Spleen (tissue), 7 donors: Measurements from ENCODE around the gene DCBLD1.

Source experiments
- POLR2A ChIP-seq, 3 donors: fragments of 450-650 bp; IDR thresholded peaks; one replicate each; pipeline ENCODE4 v1.5.1; 2017; ENCODE audit warnings: antibody characterized with exemption in 3 of 3, mild to moderate bottlenecking in 1 of 3
- POLR2AphosphoS5 ChIP-seq, 3 donors: sonication (generic); formaldehyde crosslinking; IDR thresholded peaks; one replicate each; pipeline ENCODE4 v1.5.1; 2017; ENCODE audit warnings: antibody characterized with exemption in 3 of 3
- TF ChIP-seq, protein P1 (sequence below), 11 experiments: fragments of 200-600 bp in 7 of 11; fragments of 450-650 bp in 4 of 11; sonication (generic) in 4 of 11; IDR thresholded peaks in 8 of 11; conservative IDR thresholded peaks in 3 of 11; 1 replicate in 7 of 11; 2 replicates in 4 of 11; pipeline versions ENCODE4 v1.4.0 to v1.8.0; 2016 to 2021; ENCODE audit warnings: antibody characterized with exemption in 11 of 11, inconsistent platforms in 4 of 11, mild to moderate bottlenecking in 1 of 11
- donor health status: DM: no; HTN: no; CAD: no; lungs with moderate emphysema.
- donor health status: DM: no; HTN: no; CAD: no.
- donor health status: DM: no; HTN: no; CAD: no.

- TF ChIP-seq, protein P1, sequence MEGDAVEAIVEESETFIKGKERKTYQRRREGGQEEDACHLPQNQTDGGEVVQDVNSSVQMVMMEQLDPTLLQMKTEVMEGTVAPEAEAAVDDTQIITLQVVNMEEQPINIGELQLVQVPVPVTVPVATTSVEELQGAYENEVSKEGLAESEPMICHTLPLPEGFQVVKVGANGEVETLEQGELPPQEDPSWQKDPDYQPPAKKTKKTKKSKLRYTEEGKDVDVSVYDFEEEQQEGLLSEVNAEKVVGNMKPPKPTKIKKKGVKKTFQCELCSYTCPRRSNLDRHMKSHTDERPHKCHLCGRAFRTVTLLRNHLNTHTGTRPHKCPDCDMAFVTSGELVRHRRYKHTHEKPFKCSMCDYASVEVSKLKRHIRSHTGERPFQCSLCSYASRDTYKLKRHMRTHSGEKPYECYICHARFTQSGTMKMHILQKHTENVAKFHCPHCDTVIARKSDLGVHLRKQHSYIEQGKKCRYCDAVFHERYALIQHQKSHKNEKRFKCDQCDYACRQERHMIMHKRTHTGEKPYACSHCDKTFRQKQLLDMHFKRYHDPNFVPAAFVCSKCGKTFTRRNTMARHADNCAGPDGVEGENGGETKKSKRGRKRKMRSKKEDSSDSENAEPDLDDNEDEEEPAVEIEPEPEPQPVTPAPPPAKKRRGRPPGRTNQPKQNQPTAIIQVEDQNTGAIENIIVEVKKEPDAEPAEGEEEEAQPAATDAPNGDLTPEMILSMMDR (IDR thresholded peaks at IDR 0.05 in 8 of 11, conservative IDR thresholded peaks at IDR 0.05 in 3 of 11) = no peak
- TF ChIP-seq POLR2A (IDR thresholded peaks at IDR 0.05) (no peak), POLR2AphosphoS5 (IDR thresholded peaks at IDR 0.05) (no peak)
These were observed 12.7 kb upstream of the DCBLD1 start for GRCh38 chr6:117469791-117470190.
